SK-N-MC (cell line): ENCODE data around the gene DISC1.

Source experiments
- EZH2 ChIP-seq: fragments of 200-600 bp; sonication (generic); IDR thresholded peaks from one replicate; pipeline ENCODE4 v1.6.1; 2017; ENCODE audit warnings: antibody characterized with exemption
- POLR2AphosphoS5 ChIP-seq: IDR thresholded peaks from 2 replicates; pipeline ENCODE4 v1.6.1; 2012; ENCODE audit warnings: mild to moderate bottlenecking, low read depth, low read length, borderline replicate concordance

DNA sequence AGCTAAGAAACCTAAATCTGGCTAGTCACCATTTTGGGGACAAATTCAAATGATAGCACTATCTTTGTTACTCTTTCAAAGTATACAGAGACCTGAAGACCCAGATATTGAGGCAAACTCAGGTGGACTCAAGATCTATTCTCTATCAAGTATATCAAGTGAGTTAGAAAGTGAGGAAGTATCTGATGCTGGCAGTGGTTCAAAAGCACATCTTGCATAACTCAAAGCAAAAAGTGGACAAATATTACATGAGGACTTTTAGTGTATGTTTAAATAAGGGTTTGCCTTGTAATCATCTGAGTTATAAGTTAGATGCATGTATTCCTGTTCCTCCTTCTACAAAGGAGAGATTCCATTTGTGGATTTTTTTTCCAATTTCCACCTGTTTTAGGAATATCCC lies 338.4 kb downstream of the DISC1 start:
- no peak for TF ChIP-seq POLR2AphosphoS5
- no peak for TF ChIP-seq EZH2
